T47D (cell line): ENCODE results near the gene ZCWPW1.

ENCODE experiments used
- DNase-seq, 2 experiments: peaks; one replicate each; pipeline versions ENCODE4 v3.0.0 to v3.0.0-alpha.2; 2011 to 2012; ENCODE audit warnings: low read depth in 1 of 2, low spot score in 1 of 2
- JUND ChIP-seq: IDR thresholded peaks from 2 replicates; pipeline ENCODE4 v1.6.1; 2012; ENCODE audit warnings: low read depth
- in situ Hi-C: cut with HindIII; loops from 2 replicates; pipeline ENCODE4 v1.10.0; 2016; ENCODE audit warnings: low sequenced_read_pairs, low pct_unique_long_range_greater_than_20kb

Gene ZCWPW1

DNA sequence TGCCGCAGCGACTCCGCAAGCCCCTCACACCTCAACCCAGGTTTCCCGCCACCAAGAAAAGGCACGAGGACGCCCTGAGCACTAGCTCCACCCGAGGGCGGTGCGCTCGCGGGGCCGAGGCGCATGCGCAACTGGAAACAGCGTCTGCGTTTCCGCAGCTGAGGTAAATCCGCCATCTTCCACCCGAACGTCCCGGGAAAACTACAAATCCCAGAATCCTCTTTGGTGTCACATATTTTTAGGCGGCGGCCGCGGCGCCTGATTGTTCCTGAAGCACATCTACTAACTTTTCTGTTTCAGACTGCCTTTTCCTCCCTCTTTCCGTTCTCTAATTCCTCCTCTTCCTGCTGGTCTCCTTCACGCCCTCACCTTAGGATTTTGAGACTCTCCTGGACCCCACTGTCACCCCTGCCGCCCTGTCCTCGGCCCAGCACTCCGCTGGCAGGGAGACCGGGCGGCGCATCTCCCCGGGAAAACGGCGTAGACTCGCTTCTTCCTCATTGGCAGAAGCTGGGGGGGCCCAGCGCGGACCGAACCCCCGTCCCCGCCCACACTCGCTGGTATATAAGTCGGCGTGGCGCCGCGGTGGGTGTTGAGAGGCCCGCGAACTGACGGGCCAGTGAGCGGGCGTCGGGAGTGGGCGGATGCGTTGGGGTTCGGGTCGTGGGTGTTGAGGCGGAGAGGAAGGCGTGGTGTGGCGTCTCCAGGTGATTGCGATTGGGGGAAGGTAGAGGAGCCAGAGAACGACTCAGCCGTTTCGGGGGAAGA, at the start of gene ZCWPW1:
TSS of gene ZCWPW1 (minus strand) at position 505 of the 768 bp plus-strand sequence. CDS start 8,054 bp downstream, outside the sequence.
- TF ChIP-seq JUND = no peak

DNA sequence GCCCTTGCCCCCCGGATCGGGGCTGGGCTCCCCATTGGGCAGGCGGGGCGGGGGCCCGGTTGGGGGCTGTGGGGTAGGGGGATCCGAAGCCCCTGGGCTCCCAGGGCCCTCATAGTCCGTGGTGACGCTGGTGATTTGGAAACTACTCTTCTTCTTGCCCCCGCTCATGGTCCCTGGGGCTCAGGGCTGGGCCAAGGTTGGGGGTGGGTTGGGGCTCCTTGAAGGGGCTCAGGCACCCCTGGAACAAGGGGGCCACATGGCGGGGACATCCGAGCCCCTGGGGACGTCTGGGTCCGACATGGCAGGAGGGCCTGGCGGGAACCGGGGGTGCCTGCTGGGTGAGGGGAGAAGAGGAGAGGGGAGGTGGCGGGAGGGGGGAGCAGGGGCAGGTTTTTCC, 49.4 kb upstream of the ZCWPW1 start:
- in situ Hi-C loops = no loop called here
- no peak for TF ChIP-seq JUND
- no peak for DNase-seq

More for the DNA sequence above, at the start of gene ZCWPW1:
- in situ Hi-C loops = no loop called here
- DNase-seq = peak; percentile 65 to 97

DNA sequence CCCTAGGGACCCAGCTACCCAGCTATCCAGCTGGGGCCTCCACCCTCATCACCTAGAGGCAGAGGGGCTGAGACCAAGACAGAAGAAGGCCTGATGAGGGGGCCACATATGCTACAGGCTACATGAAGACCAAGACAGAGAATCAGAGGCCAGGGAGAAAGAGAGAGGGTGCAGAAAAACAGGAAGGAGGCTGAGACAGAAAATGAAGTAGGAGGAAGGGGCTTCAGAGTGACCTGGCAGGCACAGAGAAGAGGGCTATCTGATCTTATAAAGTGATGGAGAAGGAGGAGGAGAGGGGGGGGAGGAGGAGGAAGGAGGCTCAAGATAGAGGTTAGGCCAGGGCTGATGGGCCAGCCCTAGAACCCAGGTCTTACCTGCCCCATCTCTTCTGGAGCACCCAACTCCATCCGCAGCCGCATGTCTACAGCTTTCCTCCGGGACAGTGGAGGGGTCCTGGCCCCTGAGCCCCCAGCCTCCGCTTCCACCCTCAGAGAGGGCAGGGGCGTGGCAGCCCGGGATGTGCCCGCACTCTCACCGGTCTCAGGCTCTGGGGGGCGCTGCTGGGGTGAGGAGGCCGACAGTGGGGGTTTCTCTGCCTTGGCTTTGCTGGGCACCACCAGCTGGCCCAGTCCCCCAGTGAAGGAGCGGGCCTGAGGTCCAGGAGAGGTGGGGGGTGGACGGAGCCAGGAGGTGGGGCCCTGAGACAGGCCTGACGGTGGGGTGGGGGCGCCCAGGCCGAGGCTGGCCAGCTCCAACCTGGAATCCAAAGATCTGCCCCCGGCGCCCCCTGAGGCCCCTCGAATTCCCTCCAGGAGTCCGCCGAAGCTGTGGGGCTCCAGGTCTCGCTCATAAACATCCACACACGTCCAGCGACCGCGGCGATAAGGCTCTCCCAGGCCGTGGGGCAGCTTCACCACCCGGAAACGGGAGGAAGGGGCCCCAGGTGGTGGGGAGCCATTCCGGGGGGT, 48.7 kb upstream of the ZCWPW1 start:
- no peak for TF ChIP-seq JUND
- in situ Hi-C loops = no loop called here
- DNase-seq = no peak

- DNase-seq = no peak
- no peak for TF ChIP-seq JUND
- in situ Hi-C loops = no loop called here
Observed at GRCh38 chr7:100476101-100476780, 47.7 kb upstream of the ZCWPW1 start.

- in situ Hi-C loops = no loop called here
- DNase-seq = no peak
- TF ChIP-seq JUND = no peak
Observed at GRCh38 chr7:100475549-100475948, 47.0 kb upstream of the ZCWPW1 start.

GRCh38 chr7:100472854-100473499, 44.5 kb upstream of the ZCWPW1 start:
- DNase-seq = no peak
- TF ChIP-seq JUND = no peak
- in situ Hi-C loops = no loop called here

DNA sequence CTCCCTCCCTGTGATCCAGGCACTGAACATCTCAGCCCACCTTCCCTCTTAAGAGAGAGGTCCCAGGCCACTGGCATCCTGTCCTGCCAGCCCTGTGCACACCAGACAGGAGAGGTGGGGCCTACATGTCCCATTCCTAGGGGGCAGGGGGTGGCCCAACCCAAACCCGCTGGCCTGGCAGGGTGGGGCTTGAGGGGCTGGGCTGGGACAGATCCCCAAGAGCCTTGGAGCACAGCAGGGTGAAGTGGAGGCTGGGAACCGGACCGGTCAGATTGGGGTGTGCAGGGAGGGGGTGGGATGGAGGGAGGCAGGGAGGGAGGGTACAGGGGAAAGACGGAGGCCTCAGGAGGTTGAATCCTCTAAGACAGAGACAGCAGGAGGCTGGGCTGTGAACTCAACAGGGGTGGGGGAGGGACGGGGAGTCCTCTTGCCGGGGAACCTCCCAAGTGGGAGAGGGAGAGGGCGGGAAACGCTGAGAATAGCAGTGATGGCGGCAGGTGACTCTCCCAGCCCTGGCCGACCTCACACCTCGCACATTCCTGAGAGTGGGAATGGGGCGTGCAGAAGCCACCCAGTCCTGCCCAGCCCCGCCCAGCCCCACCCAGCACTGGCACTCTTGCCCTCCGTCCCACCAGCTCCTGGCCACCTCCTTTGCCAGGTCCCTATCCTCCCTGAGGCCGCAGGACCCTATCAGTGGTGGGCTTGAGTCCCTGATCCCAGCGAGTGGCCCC, 43.8 kb upstream of the ZCWPW1 start:
- no peak for DNase-seq
- TF ChIP-seq JUND = no peak
- in situ Hi-C loops = no loop called here

DNA sequence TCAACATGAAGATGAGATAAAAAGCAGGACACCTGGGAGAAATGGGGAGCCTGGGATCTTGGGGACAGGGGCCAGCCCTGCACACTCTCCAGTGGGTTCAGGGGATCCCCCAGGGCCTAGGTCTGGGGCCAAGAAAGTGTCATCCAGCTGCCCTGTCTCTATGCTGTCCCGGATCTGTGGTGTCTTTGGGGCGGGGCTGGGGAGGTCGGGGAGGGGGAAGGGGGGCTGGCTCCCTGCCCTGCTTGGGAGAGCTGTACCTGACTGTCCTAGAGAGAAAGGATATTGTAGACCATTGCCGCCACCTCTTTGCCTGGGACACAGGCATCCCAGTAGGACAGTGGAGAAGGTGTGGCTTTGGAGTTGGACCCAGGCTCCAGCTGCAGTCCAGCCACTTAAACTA, 42.5 kb upstream of the ZCWPW1 start:
- in situ Hi-C loops = no loop called here

DNA sequence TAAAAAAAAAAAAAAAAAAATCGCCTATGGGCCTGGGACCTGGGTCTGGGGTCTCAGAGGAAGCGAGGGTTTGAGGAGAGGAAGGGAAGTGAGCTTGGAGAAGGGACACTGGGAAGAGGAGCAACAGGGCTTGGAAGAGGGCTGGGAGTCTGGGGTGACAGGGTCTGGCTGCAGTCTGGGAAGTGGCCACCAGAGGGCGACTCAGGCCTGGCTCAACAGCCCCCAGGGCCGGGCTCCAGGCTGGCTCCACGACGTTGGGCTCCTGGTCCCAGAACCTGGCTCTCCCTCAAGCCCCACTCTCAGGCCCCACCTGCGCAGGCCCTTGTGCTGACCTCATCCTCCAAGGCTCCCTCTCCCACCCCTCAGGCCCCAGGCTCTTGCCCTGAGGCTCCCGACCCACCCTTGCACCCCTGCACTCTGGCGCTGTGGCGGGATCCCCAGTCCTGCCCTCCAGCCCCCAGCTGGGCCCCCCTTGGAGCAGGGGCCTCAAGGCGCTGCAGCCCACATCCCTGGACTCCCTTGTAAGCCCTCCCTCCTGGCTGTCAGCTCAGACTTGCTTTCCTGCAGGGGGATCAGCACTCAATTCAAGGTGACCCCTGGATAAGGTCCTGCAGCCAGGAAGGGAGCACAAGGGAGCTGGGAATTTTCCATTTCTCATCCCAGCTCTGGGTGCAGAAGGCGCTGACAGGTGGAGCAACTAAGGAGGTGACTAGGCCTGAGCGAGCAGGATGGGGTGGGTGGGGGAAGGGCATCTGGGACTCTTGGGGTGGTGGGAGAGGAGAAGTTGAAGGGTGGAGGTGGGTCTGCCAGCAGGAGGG, 40.9 kb upstream of the ZCWPW1 start:
- DNase-seq = peak; percentile 65 to 90
- no peak for TF ChIP-seq JUND
- in situ Hi-C loops = no loop called here

More for the DNA sequence above, 42.5 kb upstream of the ZCWPW1 start:
- no peak for DNase-seq
- TF ChIP-seq JUND = no peak

- DNase-seq = no peak
- no peak for TF ChIP-seq JUND
- in situ Hi-C loops = no loop called here
Observed at GRCh38 chr7:100467638-100468373, 39.3 kb upstream of the ZCWPW1 start.
